ENCODE data around the gene COL1A1. TPM values are rescaled to one million over a fixed set of nuclear protein-coding genes. Genes with fewer than 3 reads are reported as not detected.
A peak's percentile ranks its signal among the peaks of the same experiment; 100 is the strongest.

Gene COL1A1
- total RNA-seq, 4 donors from 2014 or later = 12.2 to 57.3 (median 18.5) TPM

GRCh38 chr17:50222922-50223321 is 21.5 kb upstream of the COL1A1 start:
- TF ChIP-seq CTCF (IDR thresholded peaks at IDR 0.05) = no peak
- TF ChIP-seq POLR2A (IDR thresholded peaks at IDR 0.05) = no peak
- no peaks in the 10 kb centered on the region for H3K27me3 ChIP-seq
- H3K4me1 ChIP-seq = peaks cover 21 to 42% of the 10 kb centered on the region in 2 donors
- no peak for DNase-seq
- no peaks in the 10 kb centered on the region for H3K36me3 ChIP-seq
- intact Hi-C loops (cut with DNase I) = no loop called here
- 82 to 88% methylated on average over 6 of the region's 6 CpGs for WGBS, 2 donors
- H3K4me3 ChIP-seq (replicated peaks in 1 of 3) = no peak overlapping the region
- H3K9me3 ChIP-seq = no peaks in the 10 kb centered on the region
- peak overlapping the region; percentile 22 to 87 (median 74) for H3K27ac ChIP-seq

- intact Hi-C loops (cut with DNase I) = no loop called here
- Histone ChIP-seq H3K4me3 (replicated peaks in 1 of 3) (no peak overlapping the region), H3K9me3 (no peaks in the 10 kb centered on the region), H3K36me3 (no peaks in the 10 kb centered on the region), H3K4me1 (peaks cover 21 to 42% of the 10 kb centered on the region in 2 donors), H3K27me3 (no peaks in the 10 kb centered on the region), H3K27ac (peak overlapping the region; percentile 22 to 87 (median 74))
- DNase-seq = peak; percentile 90 to 91
- WGBS, 2 donors = 39 to 42% methylated on average over 8 of the region's 8 CpGs
- TF ChIP-seq CTCF (IDR thresholded peaks at IDR 0.05) (no peak), POLR2A (IDR thresholded peaks at IDR 0.05) (no peak)
These were observed 20.6 kb upstream of the COL1A1 start for GRCh38 chr17:50221864-50222545.

GRCh38 chr17:50221266-50221863 is 19.9 kb upstream of the COL1A1 start:
- Histone ChIP-seq H3K27me3 (no peaks in the 10 kb centered on the region), H3K4me1 (peaks cover 21 to 42% of the 10 kb centered on the region in 2 donors), H3K36me3 (no peaks in the 10 kb centered on the region), H3K27ac (peak overlapping the region in 2 of 3 donors; percentile 22 to 74), H3K9me3 (no peaks in the 10 kb centered on the region), H3K4me3 (replicated peaks in 1 of 3) (no peak overlapping the region)
- intact Hi-C loops (cut with DNase I) = no loop called here
- no peak for TF ChIP-seq POLR2A (IDR thresholded peaks at IDR 0.05)
- no peak for TF ChIP-seq CTCF (IDR thresholded peaks at IDR 0.05)
- 80 to 81% methylated on average over 9 of the region's 9 CpGs for WGBS, 2 donors
- DNase-seq = peak; percentile 26 to 43

GRCh38 chr17:50220811-50221210 is 19.4 kb upstream of the COL1A1 start:
- H3K4me3 ChIP-seq (replicated peaks in 1 of 3) = no peak overlapping the region
- H3K4me1 ChIP-seq = peaks cover 21 to 42% of the 10 kb centered on the region in 2 donors
- no peaks in the 10 kb centered on the region for H3K36me3 ChIP-seq
- TF ChIP-seq POLR2A (IDR thresholded peaks at IDR 0.05) (no peak), CTCF (IDR thresholded peaks at IDR 0.05) (no peak)
- 82 to 84% methylated on average over 15 of the region's 15 CpGs for WGBS, 2 donors
- no peaks in the 10 kb centered on the region for H3K27me3 ChIP-seq
- H3K27ac ChIP-seq = no peak overlapping the region
- no peak for DNase-seq
- intact Hi-C loops (cut with DNase I) = no loop called here
- no peaks in the 10 kb centered on the region for H3K9me3 ChIP-seq

GRCh38 chr17:50219939-50220465 is 18.6 kb upstream of the COL1A1 start:
- H3K4me1 ChIP-seq = peaks cover 21 to 42% of the 10 kb centered on the region in 2 donors
- H3K27me3 ChIP-seq = no peaks in the 10 kb centered on the region
- 53% methylated on average over 4 of the region's 4 CpGs for WGBS, 2 donors
- no peaks in the 10 kb centered on the region for H3K9me3 ChIP-seq
- no peak for DNase-seq
- H3K36me3 ChIP-seq = no peaks in the 10 kb centered on the region
- H3K27ac ChIP-seq = no peak overlapping the region
- TF ChIP-seq CTCF (IDR thresholded peaks at IDR 0.05) (no peak), POLR2A (IDR thresholded peaks at IDR 0.05) (no peak)
- intact Hi-C loops (cut with DNase I) = no loop called here
- H3K4me3 ChIP-seq (replicated peaks in 1 of 3) = no peak overlapping the region
